HEK293 (cell line): ENCODE measurements around the gene GUCY1A2.

ENCODE experiments used
- CTCF ChIA-PET: fragments of 350-600 bp; formaldehyde crosslinking; extraction: SDS; loops from one replicate; lab custom pipeline; 2021; ENCODE audit warnings: antibody characterized with exemption; lab: Yijun Ruan, JAX
- POLR2A ChIA-PET: fragments of 300-600 bp; formaldehyde crosslinking; extraction: SDS; loops from one replicate; lab custom pipeline; 2020; ENCODE audit warnings: antibody characterized with exemption, inconsistent platforms; lab: Yijun Ruan, JAX
- H3K27ac ChIP-seq: fragments of 200-500 bp; sonication (Bioruptor generic); 2 replicates; pipeline ENCODE4 v1.5.1; 2014; ENCODE audit warnings: low read depth, low read length, control low read depth, inconsistent platforms; ENCODE audit errors: extremely low read depth
- H3K36me3 ChIP-seq, 2 experiments: fragments of 200-500 bp in 1 of 2; sonication (Bioruptor generic) in 1 of 2; 1 replicate in 1 of 2; 2 replicates in 1 of 2; pipeline ENCODE4 v1.5.1; 2014 to 2017; ENCODE audit warnings: inconsistent platforms in 2 of 2, low read length in 2 of 2; ENCODE audit not compliant: control insufficient read depth in 2 of 2, insufficient read depth in 1 of 2
- H3K4me1 ChIP-seq: fragments of 200-500 bp; sonication (Bioruptor generic); 2 replicates; pipeline ENCODE4 v1.5.1; 2014; ENCODE audit warnings: mild to moderate bottlenecking, low read length, inconsistent platforms; ENCODE audit not compliant: control insufficient read depth, insufficient read depth
- H3K4me3 ChIP-seq: 2 replicates; pipeline ENCODE4 v1.5.1; 2011; ENCODE audit warnings: low read depth, mild to moderate bottlenecking, control low read depth, low read length, moderate library complexity
- H3K9me3 ChIP-seq: fragments of 200-500 bp; sonication (Bioruptor generic); 2 replicates; pipeline ENCODE4 v1.5.1; 2014; ENCODE audit warnings: low read depth, low read length, inconsistent platforms; ENCODE audit not compliant: control insufficient read depth, insufficient read depth
- BCL11A ChIP-seq: fragments of 450-650 bp; formaldehyde crosslinking; IDR thresholded peaks from 2 replicates; pipeline ENCODE4 v1.5.1; 2016; ENCODE audit warnings: low read depth, missing biosample characterization, missing genetic modification characterization
- GFI1B ChIP-seq: fragments of 450-650 bp; formaldehyde crosslinking; IDR thresholded peaks from 2 replicates; pipeline ENCODE4 v1.5.1; 2016; ENCODE audit warnings: missing biosample characterization, missing genetic modification characterization
- IKZF3 ChIP-seq: fragments of 450-650 bp; IDR thresholded peaks from 2 replicates; pipeline ENCODE4 v1.5.0; 2018; ENCODE audit warnings: missing biosample characterization, mild to moderate bottlenecking, missing genetic modification characterization, moderate library complexity
- SCRT2 ChIP-seq: fragments of 450-650 bp; formaldehyde crosslinking; IDR thresholded peaks from 2 replicates; pipeline ENCODE4 v1.5.1; 2016; ENCODE audit warnings: missing biosample characterization, missing genetic modification characterization
- SETDB1 ChIP-seq: IDR thresholded peaks from one replicate; pipeline ENCODE4 v1.6.1; 2017; ENCODE audit warnings: mild to moderate bottlenecking, low read length, moderate library complexity, mixed read lengths; ENCODE audit not compliant: insufficient read length
- TRIM28 ChIP-seq: IDR thresholded peaks from 2 replicates; pipeline ENCODE4 v1.6.1; 2011; ENCODE audit warnings: low read length, control low read depth, borderline replicate concordance
- ZBTB21 ChIP-seq: fragments of 450-650 bp; formaldehyde crosslinking; IDR thresholded peaks from 2 replicates; pipeline ENCODE4 v1.5.1; 2017; ENCODE audit warnings: missing biosample characterization, missing genetic modification characterization
- ZBTB6 ChIP-seq: fragments of 450-650 bp; formaldehyde crosslinking; IDR thresholded peaks from 2 replicates; pipeline ENCODE4 v1.5.1; 2017; ENCODE audit warnings: missing biosample characterization, missing genetic modification characterization
- ZNF221 ChIP-seq: fragments of 450-650 bp; formaldehyde crosslinking; IDR thresholded peaks from 2 replicates; pipeline ENCODE4 v1.5.1; 2017; ENCODE audit warnings: missing biosample characterization, missing genetic modification characterization, borderline replicate concordance
- ZNF239 ChIP-seq: fragments of 450-650 bp; formaldehyde crosslinking; IDR thresholded peaks from 2 replicates; pipeline ENCODE4 v1.5.1; 2016; ENCODE audit warnings: missing biosample characterization, missing genetic modification characterization
- ZNF324 ChIP-seq: fragments of 450-650 bp; formaldehyde crosslinking; IDR thresholded peaks from 2 replicates; pipeline ENCODE4 v1.5.1; 2016; ENCODE audit warnings: missing biosample characterization, missing genetic modification characterization
- ZNF544 ChIP-seq: fragments of 450-650 bp; formaldehyde crosslinking; IDR thresholded peaks from 2 replicates; pipeline ENCODE4 v1.5.0; 2017; ENCODE audit warnings: missing biosample characterization, missing genetic modification characterization
- ZNF548 ChIP-seq: fragments of 450-650 bp; formaldehyde crosslinking; IDR thresholded peaks from 2 replicates; pipeline ENCODE4 v1.5.1; 2016; ENCODE audit warnings: missing biosample characterization, missing genetic modification characterization
- ZNF626 ChIP-seq: fragments of 450-650 bp; sonication (Bioruptor Pico); formaldehyde crosslinking; IDR thresholded peaks from 2 replicates; pipeline ENCODE4 v1.5.1; 2018; ENCODE audit warnings: missing biosample characterization, missing genetic modification characterization, inconsistent platforms
- ZNF629 ChIP-seq: fragments of 450-650 bp; formaldehyde crosslinking; IDR thresholded peaks from 2 replicates; pipeline ENCODE4 v1.5.1; 2017; ENCODE audit warnings: missing biosample characterization, missing genetic modification characterization

Gene GUCY1A2

GRCh38 chr11:107043242-107044006, 25.1 kb upstream of the GUCY1A2 start:
- ChIA-PET CTCF (interaction anchor here (0.6 to 1.1 kb wide), 3 partner anchors 284 to 506 kb away, joined by 3 read pairs; no protein-coding TSS in a partner anchor), POLR2A (no interaction called here)
- TF ChIP-seq ZNF221 (tag by site-specific recombination): no peak
- no peak for TF ChIP-seq ZNF324 (tag by site-specific recombination)
- TF ChIP-seq SCRT2 (tag by site-specific recombination): peak; percentile 50; the same call in 1 of the 2 replicates
- H3K27ac ChIP-seq: no peak overlapping the region
- H3K4me1 ChIP-seq: no peaks in the 10 kb centered on the region
- no peaks in the 10 kb centered on the region for H3K9me3 ChIP-seq
- no peaks in the 10 kb centered on the region for H3K36me3 ChIP-seq
- no peak overlapping the region for H3K4me3 ChIP-seq

GRCh38 chr11:107042748-107043147, 24.5 kb upstream of the GUCY1A2 start:
- Histone ChIP-seq H3K4me1 (no peaks in the 10 kb centered on the region), H3K9me3 (no peaks in the 10 kb centered on the region), H3K27ac (no peak overlapping the region), H3K36me3 (no peaks in the 10 kb centered on the region), H3K4me3 (no peak overlapping the region)
- no peak for TF ChIP-seq BCL11A (tag by site-specific recombination)
- no peak for TF ChIP-seq ZNF548 (tag by site-specific recombination)
- TF ChIP-seq IKZF3 (tag by site-specific recombination): no peak
- no peak for TF ChIP-seq ZBTB6
- ChIA-PET POLR2A (no interaction called here), CTCF (interaction anchor here (0.6 to 1.1 kb wide), 4 partner anchors 284 to 506 kb away, joined by 3 to 4 read pairs (median 3); no protein-coding TSS in a partner anchor)

GRCh38 chr11:107041088-107041444, 22.8 kb upstream of the GUCY1A2 start:
- CTCF ChIA-PET: no interaction called here
- H3K27ac ChIP-seq: no peak overlapping the region
- H3K36me3 ChIP-seq: no peaks in the 10 kb centered on the region
- POLR2A ChIA-PET: no interaction called here
- H3K9me3 ChIP-seq: no peaks in the 10 kb centered on the region
- no peak overlapping the region for H3K4me3 ChIP-seq
- TF ChIP-seq ZNF626 (tag by site-specific recombination) (no peak), TRIM28 (no peak), GFI1B (no peak)
- H3K4me1 ChIP-seq: no peaks in the 10 kb centered on the region

- no peaks in the 10 kb centered on the region for H3K9me3 ChIP-seq
- no peaks in the 10 kb centered on the region for H3K36me3 ChIP-seq
- POLR2A ChIA-PET: no interaction called here
- no peak overlapping the region for H3K27ac ChIP-seq
- no peaks in the 10 kb centered on the region for H3K4me1 ChIP-seq
- H3K4me3 ChIP-seq: no peak overlapping the region
- TF ChIP-seq ZBTB21 (tag by site-specific recombination) (no peak), ZNF629 (tag by site-specific recombination) (no peak), ZNF544 (tag by site-specific recombination) (no peak), ZNF239 (tag by site-specific recombination) (no peak), SETDB1 (peak; percentile 13)
- CTCF ChIA-PET: no interaction called here
These were observed 22.3 kb upstream of the GUCY1A2 start for GRCh38 chr11:107040433-107041087.
